Measurements from ENCODE around the gene ZSWIM7.
"Not testable (repeated sequence)": the region's sequence is repeated elsewhere in the genome, so short reads cannot be mapped to it uniquely, and the experiment has no call there.

ZSWIM7 gene

DNA sequence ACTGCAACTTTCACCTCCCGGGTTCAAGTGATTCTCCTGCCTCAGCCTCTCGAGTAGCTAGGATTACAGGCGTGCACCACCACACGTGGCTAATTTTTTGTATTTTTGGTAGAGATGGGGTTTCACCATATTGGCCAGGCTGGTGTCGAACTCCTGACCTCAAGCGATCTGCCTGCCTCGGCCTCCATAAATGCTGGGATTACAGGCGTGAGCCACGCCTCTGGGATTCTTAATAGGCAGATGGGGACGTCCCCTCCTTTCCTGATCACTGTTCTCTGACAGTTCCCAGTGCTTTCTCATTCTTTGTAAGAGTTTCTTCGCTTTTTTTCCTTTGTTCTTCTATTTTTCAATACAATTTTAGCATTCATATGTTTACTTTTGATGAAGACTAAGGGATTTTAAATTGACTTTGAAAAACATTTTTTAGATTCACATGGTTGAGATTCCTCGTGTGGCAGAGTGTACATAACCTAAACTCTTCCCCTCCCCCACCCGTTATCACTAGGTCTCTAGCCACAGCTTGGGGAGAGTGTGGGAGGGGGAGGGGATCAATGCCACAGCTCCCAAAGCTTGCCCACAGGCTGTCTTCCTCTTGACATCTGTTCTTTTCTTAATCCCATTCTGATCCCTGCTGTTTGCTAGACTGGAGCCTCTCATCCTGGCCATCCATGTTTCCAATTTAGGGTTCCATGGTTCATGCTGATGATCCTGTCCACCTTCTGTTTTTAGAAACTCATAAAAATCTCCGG lies 43.5 kb downstream of the ZSWIM7 start:
- DNase-seq = no peak

DNA sequence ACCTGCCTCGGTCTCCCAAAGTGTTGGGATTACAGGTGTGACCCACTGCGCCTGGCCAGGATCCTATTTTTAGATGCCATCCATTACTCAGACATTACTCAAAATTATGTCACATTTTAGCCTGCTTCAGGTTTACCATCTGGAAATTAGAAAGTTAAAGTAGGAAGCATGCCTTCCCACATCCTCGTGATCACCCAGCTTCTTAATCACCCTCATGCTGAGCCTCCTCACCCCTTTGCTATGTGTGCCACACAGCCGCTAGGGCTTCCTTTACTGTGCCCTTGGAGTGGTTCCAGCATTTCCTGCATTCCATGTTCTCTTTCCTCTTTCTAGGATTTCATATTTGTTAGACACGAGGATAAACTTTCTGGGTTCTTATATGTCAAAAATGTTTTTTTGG lies 45.3 kb downstream of the ZSWIM7 start:
- no peak for DNase-seq

DNA sequence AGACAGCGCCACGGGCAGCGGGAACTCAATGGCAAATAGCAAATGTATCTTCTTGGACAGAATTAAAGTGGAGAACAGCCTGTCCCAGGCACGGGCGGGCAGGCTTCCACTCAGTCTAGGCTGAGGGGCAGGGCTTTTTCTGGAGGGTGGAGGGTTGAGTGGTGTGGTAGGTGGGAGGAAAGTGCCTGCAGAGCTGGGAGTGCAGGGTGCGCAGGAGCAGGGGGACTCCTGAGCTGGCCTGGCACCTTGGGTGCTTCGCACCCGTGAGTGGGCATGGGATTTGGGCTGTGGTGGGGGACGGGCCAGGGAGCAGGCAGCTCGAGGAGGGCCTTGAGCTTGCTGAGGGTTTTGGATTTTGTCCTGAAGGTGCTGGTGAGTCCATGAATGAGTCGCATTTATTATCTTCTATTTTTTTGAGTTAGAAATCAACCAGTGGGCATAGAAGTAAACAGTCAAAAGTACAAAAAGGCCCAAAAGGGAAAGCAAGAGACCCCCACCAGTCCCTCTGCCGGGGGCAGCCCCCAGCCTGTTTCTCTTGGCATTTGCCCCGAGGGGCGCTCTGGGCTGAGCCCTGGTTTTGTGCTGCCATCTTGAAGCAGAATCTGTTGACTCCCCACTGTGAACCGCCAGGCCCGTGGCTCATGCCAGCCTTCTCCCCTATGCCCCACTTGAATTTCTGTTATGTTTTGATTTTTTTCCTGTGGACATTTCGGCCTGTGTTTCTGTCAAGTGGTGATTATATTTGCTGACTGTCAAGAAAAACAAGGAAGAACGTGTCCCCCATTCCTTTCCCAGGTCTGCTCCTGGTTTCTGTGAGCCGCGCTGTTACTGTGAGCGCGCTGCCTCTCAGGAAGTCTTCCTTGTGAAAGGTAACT lies 46.4 kb downstream of the ZSWIM7 start:
- DNase-seq = no peak

DNA sequence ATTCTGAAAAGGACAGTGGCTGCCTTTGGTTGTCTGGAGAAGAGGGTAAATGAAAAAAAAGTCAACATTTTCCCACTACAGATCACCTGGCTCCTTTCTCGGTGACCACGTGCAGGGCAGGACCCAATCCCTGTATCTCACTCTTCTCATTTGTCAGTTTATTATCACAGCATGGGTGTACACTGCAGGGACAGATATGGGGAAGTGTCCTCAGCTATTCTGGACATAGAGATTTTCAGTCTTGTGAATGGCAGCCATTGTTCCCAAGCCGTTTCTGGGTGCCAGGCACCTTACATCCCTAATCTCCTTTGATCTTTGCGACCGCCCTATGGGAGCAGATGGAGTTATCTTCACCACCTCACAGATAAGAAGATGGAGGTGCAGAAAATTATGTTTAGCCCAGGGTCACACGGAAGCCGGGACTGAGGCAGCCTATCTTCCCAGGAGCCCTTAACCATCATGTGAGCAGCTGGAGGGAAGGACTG lies 47.4 kb downstream of the ZSWIM7 start:
- no peak for DNase-seq

DNA sequence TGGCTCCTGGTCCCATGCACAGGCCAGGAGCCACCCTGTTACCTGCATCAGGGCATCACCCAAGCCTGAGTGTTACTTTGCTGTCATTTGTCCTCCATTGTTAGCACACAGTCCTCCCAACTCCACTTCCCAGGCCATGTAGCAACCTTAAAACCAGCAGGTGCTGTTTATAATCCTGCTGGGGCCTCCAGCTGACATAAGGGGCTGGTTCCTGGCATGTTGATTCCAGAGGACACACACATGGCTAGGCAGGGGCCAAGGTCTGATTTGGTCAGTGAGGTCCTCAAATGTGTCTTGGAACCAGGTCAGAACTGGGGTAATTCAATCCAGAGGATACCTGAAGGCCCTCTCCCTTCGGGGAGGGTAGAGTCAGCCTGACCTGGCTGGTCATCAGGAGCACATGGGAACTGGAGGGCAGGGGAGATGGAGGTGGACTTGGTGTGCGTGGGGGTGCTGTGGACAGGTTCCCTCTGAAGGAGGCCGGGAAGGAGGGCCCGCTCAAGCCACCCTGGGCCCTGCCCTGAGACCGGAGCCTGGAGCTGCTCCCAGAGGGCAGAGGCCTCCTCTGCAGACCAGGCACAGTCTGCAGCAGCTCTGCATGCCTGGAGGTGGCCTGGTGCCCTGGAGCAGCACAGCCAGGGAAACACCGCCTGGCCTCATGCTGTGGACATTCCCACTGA lies 48.0 kb downstream of the ZSWIM7 start:
- DNase-seq = no peak

DNA sequence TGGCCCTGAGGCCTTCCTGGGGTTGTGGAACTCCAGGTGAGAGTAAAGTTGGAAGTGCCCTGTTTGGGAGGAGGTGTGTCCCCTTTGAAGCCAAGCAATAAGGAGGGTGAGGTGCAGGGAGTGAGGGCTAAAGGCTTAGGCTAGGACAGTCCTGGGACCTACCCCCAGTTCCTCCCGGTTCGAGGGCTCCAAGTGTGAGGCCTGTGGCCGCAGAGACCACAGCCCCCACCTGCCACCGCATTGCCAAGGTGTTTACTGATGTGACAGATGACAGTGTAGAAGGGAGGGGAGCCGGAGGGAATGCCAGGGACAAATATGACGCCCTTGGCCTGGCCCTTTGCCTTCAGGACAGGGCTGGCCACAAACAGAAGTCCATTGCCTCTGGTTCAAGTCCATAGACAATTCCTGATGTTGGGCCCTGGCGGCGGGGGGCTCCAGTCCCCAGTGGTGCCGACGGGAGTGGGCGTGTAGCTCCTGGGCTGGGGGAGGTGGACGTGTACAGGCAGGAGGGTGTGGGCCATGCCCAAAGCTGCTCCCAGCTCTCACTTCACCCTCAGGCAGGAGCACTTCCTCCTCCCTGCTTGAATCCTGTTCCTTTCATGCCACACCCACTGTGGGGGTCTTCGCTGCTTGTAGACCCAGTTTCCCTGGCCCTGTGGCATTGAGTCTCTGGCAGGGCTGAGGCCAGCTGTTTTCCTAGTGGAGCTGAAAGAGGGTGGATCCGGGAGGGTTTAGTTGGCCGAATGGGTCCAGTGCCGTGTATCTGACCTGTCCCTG lies 51.3 kb downstream of the ZSWIM7 start:
- no peak for DNase-seq

DNA sequence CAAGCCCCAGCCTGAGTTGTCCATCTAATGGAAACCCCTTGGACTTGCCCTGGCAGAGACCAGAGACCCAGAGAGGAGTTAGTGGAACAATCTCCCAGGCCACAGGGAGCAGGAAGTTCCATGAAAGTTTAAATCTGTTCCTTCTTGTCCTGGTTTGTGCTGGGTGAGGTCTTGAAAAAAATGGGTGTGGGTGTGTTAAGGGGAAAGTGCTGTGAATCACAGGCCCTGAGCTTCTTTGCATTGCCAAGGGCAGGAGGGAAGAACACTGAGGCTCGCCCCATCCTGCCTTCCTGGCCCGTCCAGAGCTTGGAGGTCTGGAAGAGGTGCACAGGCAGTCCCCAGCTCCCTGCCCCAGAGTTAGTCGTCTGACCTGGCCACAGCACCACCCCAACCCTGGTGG lies 52.2 kb downstream of the ZSWIM7 start:
- no peak for DNase-seq

DNA sequence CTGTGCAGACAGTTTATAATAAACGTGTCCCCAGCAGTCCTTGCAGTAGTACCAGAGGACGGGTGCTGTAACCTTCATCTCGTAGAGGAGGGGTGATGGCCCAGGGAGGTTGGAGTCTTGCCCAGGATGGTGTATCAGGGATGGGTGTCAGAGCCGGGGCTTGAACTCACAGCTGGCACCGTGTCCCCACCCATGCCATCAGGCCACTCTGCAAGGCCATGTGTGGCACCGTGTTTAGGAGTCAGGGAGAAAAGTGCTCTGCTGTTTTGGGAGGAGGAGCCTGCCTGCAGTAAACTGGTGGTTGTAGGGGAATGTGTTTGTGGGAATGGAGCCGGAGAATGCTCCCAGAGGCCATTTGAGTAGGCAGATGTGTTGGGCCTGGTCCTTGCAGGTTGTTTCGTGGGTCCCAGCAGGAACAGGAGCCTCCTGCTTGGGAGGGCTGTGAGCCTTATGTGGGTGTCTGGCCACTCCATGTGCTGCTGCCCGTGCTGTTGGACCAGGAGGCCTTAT lies 52.8 kb downstream of the ZSWIM7 start:
- no peak for DNase-seq

DNA sequence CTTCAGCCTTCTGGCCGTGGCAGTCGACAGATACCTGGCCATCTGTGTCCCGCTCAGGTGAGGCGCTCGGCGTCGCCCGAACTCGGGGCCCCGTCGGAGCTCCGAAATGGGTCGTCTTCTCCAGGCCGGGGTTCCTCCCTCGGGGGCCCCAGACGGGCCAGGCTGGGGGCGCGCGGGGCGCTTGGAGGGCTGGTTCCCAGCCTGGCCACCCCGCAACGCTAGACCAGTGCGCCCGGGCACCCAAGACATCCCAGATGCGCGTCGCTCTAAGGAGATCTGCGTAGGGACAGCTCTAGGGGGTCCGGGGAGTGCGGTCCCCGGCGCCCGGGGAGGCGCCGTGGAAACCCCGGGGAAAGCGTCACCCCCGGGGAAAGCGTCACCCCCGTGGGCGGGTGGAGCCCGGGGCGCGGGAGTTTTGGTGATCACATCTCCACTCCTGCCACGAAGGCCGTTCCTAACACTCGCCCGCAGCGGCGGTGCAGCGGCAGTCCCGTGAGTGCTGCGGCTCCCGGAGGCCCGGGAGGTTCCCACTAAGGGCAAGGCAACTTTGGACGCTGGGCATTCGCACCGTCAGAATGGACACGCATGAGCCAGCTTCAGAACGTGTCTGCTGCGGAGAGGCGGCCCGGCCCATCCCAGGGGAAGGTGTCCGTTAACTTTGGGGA lies 53.8 kb downstream of the ZSWIM7 start:
- no peak for DNase-seq

DNA sequence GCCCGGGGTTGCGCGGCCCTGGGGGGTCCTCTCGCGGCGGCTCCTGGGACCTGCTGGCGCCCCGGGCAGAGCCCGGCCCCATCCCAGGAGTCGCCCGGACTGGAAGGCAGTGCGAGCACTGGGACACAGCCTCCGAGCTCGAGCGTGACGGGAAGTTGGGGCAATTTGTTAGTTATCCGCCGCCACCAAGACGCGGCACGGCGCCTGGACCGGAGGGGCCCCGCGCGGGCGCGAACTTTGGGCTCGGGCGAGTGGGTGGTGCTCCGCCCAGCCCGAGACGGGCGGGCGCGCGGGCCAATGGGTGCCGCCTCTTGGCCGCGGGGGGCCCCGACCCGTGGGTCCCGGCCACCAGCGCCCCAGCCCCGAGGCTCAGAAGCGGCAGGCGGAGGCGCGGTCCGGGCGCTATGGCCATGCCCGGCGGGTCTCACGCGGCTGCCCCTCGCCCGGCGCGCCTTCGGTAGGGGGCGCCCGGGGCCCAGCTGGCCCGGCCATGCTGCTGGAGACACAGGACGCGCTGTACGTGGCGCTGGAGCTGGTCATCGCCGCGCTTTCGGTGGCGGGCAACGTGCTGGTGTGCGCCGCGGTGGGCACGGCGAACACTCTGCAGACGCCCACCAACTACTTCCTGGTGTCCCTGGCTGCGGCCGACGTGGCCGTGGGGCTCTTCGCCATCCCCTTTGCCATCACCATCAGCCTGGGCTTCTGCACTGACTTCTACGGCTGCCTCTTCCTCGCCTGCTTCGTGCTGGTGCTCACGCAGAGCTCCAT lies 54.6 kb downstream of the ZSWIM7 start, which contains the start of gene ADORA2B:
Gene ADORA2B, plus strand, starts transcription at position 372 of the 768 bp plus-strand sequence. Its CDS starts 119 bp downstream, at position 491.
- no peak for DNase-seq

DNA sequence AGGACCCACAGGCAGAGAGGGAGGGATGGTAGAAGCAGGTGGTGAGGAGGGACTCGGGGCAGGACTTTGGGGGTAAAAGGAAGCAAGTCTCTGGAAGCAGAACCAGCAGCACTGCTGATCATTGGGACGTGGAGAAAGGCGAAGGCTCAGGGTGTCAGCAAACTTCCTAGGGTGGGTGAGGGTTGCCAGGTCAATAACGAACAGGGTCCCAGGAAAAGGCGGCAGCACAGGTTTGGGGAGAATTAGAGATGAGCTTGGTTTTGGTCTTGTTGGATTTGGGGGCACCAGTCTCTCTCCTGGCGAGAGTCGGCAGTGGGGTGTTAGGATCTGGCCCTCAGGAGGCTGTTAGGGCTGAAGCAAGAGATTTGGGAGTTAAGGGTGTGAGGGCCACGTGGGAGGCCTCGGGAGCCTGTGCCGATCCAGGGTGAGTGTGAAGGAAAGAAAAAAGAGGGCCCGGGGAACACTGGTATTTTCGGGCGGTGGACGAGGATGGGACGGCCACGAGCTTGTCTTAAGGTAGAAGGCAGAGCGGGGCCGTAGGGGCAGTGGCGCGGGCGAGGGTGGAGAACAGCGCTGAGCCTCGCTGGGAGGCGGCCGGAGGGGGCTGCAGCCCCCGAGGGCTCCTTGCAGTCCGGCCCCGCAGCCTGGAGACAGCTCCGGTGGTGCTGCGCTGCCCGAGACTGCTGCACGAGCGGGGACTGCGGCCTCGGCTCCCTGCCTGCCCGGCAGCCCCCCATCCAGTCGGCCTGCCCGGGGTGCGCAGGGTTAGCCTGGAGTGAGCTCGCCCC lies 55.3 kb downstream of the ZSWIM7 start:
- DNase-seq = no peak

DNA sequence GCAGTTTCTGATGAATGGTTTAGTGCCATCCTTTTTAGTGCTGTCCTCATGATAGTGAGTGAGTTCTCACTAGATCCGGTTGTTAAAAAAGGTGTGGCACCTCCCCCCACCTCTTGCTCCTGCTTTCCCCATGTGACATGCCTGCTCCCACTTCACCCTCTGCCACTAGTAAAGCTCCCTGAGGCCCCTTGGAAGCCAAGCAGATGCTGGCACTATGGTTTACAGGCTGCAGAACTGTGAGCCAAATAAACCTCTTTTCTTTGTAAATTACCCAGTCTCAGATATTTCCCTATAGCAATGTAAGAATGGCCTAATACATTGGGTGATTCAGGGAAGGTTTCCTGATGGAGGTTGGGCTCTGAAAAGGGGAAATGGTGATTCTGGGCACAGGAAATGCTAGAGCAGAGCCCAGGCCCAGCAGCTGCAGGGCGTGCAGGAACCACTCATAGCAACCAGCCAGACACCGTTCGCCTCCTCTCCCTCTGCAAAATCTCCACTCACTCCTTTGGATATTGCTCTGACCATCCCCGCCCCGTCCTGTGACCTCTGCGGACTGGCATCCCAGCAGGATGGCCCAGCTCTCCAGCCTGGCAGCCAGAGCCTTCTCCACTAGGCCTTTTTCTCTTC lies 57.2 kb downstream of the ZSWIM7 start:
- DNase-seq = peak; percentile 26

DNA sequence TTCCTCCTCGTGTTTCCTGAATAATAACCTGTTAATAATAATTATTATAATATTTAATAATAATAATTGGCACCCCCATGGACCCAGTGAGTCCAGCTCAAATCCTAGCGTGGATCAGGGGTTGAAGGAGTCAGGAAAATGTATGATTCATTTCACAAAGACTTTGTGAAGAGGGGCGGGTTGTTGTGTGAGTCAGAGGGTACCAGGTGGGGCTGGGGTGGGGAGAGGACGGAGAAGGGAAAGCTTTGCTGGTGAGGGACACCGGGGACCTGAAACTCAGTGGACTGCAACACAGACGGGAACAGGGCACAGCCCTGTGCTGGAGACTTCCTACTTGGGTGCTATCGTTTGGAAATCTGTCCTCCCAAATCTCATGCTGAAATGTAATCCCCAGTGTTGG lies 57.7 kb downstream of the ZSWIM7 start:
- DNase-seq = no peak

DNA sequence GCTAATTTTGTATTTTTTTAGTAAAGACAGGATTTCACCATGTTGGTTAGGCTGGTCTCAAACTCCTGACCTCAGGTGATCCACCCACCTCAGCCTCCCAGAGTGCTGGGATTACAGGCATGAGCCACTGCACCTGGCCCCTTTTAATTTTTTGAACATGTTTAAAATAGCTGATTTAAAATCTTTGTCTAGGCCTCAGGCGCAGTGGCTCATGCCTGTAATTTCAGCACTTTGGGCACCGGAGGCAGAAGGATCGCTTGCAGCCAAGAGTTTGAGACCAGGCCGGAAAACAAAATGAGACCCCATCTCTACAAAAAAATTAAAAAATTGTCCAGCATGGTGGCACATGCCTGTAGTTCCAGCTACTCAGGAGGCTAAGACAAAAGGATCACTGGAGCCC lies 63.0 kb downstream of the ZSWIM7 start:
- not testable (repeated sequence) for DNase-seq

DNA sequence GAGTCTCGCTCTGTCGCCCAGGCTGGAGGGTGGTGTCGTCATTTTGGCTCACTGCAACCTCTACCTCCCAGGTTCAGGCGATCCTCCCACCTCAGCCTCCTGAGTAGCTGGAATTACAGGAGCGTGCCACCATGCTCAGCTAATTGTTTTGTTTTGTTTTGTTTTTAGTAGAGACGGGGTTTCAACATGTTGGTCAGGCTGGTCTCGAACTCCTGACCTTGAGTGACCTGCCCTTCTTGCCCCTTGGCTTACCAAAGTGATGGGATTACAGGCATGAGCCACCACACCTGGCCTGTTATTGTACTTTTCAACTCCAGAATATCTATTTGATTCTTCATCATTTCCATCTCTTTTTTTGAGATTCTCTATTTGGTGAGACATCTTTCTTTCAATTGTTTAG lies 63.6 kb downstream of the ZSWIM7 start:
- no peak for DNase-seq

DNA sequence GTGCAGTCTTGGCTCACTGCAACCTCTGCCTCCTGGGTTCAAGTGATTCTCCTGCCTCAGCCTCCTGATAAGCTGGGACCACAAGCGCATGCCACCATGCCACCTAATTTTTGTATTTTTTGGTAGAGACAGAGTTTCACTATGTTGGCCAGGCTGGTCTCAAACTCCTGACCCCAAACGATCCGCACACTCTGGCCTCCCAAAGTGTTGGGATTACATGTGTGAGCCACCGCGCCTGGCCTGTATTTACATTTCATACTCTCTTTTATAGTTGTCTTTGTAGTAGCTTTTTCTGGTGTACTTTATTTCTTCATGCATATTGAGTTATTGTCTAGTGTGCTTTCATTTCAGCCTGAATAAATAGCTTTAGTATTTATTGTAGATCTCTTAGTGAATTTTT lies 64.6 kb downstream of the ZSWIM7 start:
- DNase-seq = no peak

DNA sequence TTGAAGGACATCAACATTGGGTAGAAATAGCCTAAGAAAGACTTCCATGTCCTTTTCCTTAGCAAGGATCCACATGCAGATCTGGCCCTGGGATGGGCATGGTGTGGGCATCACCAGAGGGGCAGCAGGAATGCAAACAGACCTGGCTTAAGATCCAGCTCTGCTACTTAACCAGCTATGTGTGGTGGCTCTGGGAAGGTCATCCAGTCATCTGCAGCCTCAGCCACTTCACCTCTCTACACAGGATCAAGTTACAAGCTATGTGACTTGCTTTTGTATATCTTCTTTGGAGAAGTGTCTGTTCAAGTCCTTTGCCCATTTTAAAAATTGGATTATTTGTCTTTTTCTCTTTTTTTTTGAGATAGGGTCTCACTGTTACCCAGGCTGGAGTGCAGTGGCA lies 68.1 kb downstream of the ZSWIM7 start:
- DNase-seq = no peak

DNA sequence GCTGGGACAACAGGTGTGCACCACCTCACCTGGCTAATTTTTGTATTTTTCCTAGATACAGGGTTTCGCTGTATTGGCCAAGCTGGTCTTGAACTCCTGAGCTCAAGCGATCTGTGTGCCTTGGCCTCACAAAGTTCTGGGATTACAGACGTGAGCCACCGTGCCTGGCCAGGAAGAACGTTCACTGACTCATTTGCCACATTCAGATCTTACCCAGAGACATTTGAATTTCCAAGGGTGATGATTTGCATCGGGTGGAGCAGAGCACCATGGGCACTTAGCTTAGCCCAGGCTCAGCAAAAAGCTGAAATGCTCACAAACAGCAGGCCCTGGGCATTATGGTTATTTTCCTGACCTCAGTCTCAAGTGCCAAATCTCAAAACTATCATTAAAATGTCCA lies 69.1 kb downstream of the ZSWIM7 start:
- no peak for DNase-seq

DNA sequence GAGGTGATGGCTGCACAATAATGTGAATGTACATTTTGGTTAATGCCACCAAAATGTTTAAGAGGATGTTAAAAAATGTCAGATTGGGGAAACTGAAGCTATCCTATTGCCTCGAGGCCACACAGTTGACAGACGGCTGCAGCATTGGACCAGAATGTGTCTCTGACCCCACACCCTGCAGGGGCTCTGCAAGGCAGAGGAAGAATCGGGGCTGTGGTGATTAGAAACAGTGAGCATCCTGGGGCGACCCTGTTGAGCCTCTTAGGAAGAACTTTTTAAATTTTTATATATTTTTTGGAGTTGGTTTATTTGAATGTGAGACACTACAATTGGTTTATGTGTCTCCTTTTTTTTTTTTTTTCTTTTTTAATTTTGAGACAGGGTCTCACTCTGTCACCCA lies 69.6 kb downstream of the ZSWIM7 start:
- DNase-seq = no peak
